Measurements from ENCODE around the gene UCKL1.

Gene UCKL1

DNA sequence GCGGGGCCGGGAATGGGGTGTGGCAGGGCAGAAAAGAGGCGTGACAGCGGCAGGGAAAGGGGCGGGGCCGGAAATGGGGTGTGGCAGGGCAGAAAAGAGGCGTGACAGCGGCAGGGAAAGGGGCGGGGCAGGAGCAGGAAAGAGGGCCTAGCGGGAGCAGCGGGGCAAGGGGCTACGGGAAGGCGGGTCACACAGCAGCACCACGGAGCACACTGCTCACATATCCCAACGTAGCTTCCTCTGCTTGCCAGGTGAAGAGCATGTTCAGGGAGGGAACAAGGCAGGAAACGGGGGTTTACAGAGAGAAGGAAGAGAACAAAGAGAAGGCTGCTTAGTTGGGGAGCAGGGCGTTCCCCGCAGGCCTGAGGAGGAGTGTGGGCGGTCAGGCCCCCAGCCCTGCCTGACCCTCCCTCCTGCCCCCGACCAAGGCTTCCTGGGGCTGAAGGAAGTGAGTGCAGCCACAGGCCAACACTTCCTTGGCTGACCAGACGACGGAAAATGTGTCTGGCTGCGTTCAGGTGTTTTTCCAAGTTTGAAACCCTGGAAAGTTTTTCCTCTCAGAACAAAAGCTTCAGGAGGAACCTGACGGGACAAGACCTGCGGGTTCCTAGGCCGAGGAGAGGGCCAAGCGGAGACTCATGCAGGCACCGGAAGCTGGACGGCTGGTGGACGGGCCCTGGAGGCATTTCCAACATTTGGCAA lies 13.8 kb downstream of the UCKL1 start:
- TF ChIP-seq, protein P1, sequence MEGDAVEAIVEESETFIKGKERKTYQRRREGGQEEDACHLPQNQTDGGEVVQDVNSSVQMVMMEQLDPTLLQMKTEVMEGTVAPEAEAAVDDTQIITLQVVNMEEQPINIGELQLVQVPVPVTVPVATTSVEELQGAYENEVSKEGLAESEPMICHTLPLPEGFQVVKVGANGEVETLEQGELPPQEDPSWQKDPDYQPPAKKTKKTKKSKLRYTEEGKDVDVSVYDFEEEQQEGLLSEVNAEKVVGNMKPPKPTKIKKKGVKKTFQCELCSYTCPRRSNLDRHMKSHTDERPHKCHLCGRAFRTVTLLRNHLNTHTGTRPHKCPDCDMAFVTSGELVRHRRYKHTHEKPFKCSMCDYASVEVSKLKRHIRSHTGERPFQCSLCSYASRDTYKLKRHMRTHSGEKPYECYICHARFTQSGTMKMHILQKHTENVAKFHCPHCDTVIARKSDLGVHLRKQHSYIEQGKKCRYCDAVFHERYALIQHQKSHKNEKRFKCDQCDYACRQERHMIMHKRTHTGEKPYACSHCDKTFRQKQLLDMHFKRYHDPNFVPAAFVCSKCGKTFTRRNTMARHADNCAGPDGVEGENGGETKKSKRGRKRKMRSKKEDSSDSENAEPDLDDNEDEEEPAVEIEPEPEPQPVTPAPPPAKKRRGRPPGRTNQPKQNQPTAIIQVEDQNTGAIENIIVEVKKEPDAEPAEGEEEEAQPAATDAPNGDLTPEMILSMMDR (IDR thresholded peaks at IDR 0.05; ENCODE audit: control insufficient read depth, insufficient read depth, low read depth, low read length, missing control alignments): no peak
- DNase-seq (ENCODE audit: low read depth): no peak
- H3K4me3 ChIP-seq (ENCODE audit: control insufficient read depth, low read depth, low read length): no peak overlapping the region

DNA sequence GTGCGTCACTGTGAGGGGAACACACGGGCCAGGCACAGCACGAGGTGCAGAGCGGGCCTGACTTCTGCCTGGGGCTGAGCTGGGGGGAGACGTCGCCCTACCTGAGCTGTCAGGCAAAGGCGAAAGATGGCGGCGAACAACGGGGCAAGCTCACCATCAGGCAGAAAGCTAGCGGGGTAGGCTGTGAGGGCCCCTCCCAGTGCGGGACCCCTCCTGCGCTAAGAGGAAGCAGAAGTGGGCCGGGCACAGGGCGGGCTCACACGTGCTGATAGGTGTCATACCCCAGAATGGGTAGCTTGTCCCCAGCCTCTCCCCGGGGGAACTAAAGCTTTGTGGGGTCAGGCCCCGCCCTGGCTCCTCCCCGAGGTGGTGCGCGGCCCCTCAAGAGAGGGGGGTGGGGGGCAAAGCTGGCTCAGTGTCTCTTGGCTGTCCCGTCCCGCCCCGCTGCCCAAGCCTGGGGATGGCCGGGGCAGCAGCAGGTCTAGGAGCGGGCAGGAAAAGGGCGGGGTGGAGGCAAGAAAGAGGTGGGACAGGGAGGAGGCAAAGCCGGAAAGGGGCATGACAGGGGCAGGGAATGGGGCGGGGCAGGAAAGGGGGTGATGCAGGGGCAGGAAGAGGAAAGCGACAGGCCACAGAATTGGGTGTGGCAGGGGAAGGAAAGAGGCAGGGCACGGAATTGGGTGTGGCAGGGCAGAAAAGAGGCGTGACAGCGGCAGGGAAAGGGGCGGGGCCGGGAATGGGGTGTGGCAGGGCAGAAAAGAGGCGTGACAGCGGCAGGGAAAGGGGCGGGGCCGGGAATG lies 14.7 kb downstream of the UCKL1 start:
- DNase-seq (ENCODE audit: low read depth): no peak
- TF ChIP-seq, protein P1 (IDR thresholded peaks at IDR 0.05; ENCODE audit: control insufficient read depth, insufficient read depth, low read depth, low read length, missing control alignments): no peak
- H3K4me3 ChIP-seq (ENCODE audit: control insufficient read depth, low read depth, low read length): no peak overlapping the region

DNA sequence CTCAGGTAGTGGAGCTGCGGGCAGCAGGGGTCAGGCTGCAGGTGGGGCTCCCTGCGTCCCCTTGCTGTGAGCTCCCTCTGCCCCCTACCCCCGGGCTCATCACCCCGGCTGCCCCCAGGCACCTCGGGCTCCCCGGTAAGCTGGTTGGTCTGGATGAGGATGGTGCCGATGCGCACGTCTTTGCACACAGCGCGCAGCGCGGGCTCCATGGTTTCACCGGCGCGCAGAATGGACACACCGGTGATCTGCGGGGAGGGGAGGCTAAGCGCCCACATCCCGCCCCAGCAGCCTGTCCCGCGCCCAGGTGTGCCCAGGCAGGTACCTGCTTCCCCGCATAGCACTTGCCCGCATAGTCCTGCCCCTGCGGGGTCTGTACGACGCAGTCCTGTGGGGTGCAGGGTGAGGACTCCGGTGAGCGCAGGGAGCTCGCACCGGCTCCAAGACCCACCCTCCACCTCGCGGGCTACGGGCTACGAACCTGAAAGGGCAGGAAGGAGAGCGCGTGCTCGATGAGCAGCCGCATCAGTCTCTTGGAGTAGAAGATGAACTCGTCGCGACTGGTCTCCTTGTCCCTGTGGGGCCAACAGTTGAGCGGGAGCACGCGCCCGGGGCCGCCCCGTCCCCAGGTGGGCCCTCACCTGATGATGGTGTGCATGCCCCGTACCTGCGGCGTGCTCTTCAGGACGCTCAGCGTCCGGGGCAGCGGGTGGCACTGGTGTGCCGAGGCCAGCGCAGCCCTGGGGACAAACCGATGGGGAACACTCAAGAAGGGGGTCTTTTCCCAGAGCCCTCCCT lies 15.5 kb downstream of the UCKL1 start:
- TF ChIP-seq, protein P1 (IDR thresholded peaks at IDR 0.05; ENCODE audit: control insufficient read depth, insufficient read depth, low read depth, low read length, missing control alignments): no peak
- no peak overlapping the region for H3K4me3 ChIP-seq (ENCODE audit: control insufficient read depth, low read depth, low read length)
- DNase-seq (ENCODE audit: low read depth): no peak

DNA sequence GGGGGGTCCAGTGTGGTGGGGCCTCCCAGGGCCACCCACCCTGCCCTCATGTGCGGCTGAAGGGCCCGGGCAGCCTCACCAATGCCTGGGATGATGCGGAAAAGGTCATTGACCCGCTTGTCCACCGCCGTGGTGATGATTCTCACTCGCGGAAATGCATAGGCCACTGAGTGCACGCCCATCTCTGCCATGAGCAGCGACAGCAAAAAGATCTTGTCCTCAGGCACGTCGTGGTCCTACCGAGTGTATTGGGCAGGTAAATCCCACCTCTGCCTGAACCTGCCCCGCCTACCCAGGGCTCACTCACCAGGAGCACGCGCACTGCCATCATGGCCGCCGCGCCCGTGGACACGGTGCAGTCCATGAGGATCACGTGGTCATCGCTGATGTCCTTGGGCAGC lies 16.1 kb downstream of the UCKL1 start:
- no peak overlapping the region for H3K4me3 ChIP-seq (ENCODE audit: control insufficient read depth, low read depth, low read length)
- TF ChIP-seq, protein P1 (IDR thresholded peaks at IDR 0.05; ENCODE audit: control insufficient read depth, insufficient read depth, low read depth, low read length, missing control alignments): no peak

DNA sequence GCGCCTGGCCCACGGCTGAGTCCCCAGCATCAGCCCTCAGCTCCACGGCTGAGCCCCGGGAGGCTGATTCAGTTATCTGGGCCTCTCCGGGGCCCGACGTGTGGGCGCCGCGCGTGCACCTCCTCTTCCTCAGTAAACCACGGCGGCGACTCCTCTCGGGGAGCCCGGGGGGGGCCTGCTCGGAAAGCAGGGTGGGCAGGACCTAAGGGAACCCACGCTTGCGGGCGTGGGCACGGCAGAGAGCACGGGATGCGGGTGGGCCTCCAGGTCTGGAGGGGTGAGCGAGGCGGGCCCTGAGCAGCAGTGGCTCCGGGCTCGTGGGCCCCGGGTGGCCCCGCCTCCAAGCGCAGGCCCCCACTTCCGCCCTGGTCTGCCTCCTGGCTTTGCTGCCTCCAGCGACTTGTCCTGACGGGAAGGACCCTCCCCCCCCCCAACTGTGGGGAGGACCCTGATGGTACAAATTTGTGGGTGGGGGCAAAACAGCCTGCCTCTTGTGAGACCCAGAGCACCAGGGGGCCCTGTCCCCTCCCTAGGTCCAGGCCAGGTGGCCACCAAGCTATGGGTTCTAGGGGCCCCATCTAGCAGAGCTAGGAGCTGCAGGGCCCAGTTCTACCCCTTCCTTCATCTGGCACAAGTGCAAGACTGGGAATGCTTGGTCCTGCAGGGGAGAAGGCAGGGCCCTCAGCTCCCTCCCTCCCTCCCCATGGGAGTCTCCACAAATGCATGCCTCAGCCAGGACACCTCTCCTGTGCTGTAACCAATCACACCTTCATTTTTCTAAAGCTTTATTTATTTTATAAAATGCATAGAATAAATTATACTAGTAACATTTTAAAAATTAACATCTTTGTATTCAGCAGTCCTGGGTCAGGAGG lies 16.9 kb downstream of the UCKL1 start:
- TF ChIP-seq, protein P1 (IDR thresholded peaks at IDR 0.05; ENCODE audit: control insufficient read depth, insufficient read depth, low read depth, low read length, missing control alignments): no peak
- DNase-seq (ENCODE audit: low read depth): no peak

More for the DNA sequence above, 16.1 kb downstream of the UCKL1 start:
- no peak for DNase-seq (ENCODE audit: low read depth)

More for the DNA sequence above, 16.9 kb downstream of the UCKL1 start:
- H3K4me3 ChIP-seq (ENCODE audit: control insufficient read depth, low read depth, low read length): no peak overlapping the region
